CD1c-positive myeloid dendritic cell (primary cell): ENCODE data around the gene PRR5L.
A peak's percentile ranks its signal among the peaks of the same experiment; 100 is the strongest.
"Not testable (repeated sequence)": the region's sequence is repeated elsewhere in the genome, so short reads cannot be mapped to it uniquely, and the experiment has no call there.

Experiments
- DNase-seq: peaks from one replicate; pipeline ENCODE4 v3.0.0-alpha.2; 2016; ENCODE audit errors: extremely low spot score

The PRR5L gene

GRCh38 chr11:36498721-36499120, 202.6 kb downstream of the PRR5L start:
- no peak for DNase-seq

GRCh38 chr11:36499315-36499714, 203.2 kb downstream of the PRR5L start:
- no peak for DNase-seq

- peak; percentile 26 for DNase-seq
Observed at GRCh38 chr11:36500315-36500721, 204.2 kb downstream of the PRR5L start.

GRCh38 chr11:36501236-36501635, 205.1 kb downstream of the PRR5L start:
- no peak for DNase-seq

GRCh38 chr11:36507824-36508489, 211.9 kb downstream of the PRR5L start:
- peak; percentile 12 for DNase-seq

GRCh38 chr11:36508743-36509142, 212.7 kb downstream of the PRR5L start:
- DNase-seq, result no peak

- DNase-seq, result peak; percentile 52
Observed at GRCh38 chr11:36509201-36509639, 213.1 kb downstream of the PRR5L start.

GRCh38 chr11:36509694-36510593, 213.9 kb downstream of the PRR5L start, which contains the start of gene TRAF6:
Gene TRAF6, minus strand, starts transcription at chr11:36510272. Its CDS starts 8,757 bp downstream, at chr11:36501515.
- DNase-seq, result peak; percentile 92

GRCh38 chr11:36510594-36510942, 214.5 kb downstream of the PRR5L start:
- no peak for DNase-seq

GRCh38 chr11:36511062-36511461, 215.0 kb downstream of the PRR5L start:
- DNase-seq, result not testable (repeated sequence)

- DNase-seq, result no peak
Observed at GRCh38 chr11:36512016-36512415, 215.9 kb downstream of the PRR5L start.

- DNase-seq, result no peak
Observed at GRCh38 chr11:36513965-36514364, 217.9 kb downstream of the PRR5L start.
